SW 1271 (cell line): ENCODE results near the gene LHB.

Experiments
- DNase-seq, 2 experiments: peaks; one replicate each; lab custom pipeline; 2025; lab: John Stamatoyannopoulos, UW

LHB gene

DNA sequence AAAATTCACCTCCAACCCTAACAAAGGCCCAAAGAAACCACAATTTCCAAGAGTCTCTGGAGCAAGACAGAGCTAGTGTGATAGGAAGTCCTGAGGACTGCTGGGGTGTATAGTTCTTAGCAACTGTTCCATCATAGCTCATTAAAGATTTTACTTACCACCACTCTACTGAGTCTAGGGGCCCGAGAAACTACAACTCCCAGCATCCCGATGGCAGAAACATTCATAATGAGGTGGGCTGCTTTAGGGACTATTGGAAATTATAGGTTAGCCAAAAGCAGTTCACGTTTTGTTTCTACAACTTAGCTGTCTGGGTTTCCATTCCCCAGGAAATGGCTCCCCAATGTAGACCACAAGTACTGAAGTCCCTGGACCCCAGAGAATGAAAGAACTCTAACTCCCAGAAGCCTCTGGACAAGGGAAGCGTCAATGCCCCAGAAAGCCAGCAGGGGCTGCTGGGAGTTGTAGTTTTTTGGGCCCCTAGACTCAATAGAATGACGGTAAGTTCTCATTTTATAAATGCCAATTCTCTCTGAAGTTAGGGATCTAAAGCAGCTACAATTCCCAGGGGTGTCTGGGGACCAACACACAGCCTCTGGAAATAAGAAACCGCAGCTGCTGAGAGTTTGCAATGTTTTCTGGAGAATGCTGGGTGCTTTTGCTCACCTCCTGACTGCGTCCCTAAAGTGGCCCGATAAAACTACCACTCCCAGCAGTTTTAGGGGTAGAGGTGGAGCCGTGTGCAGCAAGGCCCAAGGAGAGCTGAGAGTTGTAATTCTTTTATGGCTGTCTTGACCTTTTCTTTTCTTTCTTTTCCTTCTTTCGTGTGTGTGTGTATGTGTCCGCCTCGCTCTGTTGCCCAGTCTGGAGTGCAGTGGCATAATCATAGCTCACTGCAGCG is 40.7 kb downstream of the LHB start:
- peak in 1 of 2 experiments; percentile 12 for DNase-seq

DNA sequence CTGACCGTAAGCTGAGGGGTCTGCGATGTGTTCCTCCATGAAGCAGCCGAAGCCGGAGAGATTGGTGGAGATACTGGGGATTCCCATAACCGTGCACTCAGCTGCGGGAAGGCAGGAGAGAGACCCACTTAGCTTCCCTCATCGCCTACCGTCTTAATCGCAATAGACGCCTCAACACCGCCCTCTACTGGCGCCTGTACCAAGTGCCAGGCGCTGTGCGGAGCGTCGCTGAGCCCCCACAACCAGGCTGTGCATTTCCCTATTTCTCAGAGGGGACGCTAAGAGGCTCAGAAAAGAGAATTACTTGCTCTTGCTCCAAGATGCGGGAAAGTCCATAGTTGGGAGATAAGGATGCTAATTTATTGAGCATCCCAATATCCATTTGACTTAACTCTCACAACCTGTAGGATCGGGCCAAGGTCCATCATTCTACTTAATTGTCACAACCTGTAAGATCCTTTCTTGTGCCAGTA is 45.9 kb downstream of the LHB start:
- peak in 1 of 2 experiments; percentile 20 for DNase-seq

DNA sequence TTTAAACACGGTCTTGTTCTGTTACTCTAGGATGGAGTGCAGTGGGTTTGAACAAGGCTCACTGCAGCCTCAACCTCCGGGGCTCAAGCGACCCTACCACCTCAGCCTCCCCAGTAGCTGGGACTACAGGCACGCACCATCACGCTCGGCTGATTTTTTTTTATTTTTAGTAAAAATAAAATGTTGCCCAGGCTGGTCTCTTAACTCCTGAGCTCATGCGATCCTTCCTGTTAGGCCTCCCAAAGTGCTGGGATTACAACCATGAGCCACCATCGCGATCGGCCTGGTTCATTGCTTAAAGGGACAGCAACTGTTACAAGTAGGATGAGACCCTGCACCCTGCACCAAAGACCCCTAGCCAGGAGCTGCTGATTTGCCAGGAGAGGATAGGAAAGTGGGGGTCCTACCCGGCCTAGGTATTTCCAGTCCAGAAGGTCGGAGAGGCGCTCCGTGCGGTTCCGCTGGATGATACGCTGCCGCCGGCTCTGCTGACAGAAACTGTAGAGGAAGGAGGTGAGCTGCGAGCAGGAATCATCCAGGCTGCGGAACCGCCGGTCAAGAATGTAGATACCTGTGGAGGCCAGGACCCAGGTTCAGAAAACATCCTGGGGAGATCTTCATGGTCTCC is 46.6 kb downstream of the LHB start:
- no peak for DNase-seq

DNA sequence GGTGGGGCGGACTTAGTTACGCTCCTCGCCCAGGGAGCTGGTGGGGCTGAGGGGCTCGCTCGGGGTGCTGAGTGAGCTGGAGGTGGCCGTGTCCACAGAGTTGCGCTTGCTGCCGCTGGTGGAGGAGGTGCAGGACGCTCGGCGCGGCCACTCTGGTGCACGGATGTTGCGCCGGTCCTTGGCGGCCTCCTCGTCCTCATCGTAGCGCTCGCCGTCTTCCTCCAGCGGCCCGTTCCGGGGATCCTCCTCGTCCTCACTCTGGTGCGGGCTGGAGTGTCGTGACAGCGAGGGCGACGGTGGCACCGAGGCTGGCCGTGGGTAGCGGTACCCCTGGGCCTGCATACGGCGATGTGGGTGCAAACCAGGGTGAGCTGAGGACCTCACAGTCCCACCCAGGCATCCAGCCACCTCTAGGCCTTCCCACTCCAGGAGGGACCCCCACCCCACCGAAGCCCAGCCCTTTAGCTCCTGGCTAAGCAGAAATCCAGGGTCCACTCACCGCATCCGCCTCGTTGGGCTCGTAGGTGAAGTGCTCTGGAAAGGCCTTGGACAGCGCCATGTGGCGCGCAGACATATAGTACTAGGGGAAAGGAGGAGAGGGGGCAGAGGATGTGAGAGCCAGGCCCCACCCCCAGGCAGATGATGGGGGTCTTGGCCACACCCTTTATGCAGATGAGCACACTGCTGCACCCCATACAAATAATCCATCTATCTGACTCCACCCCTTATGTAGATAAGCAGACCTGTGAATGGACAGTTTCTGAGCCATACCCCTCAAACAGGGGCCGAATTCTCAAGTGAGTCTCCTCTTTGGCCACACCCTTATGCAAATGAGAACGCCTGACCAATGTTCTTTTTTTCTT is 47.4 kb downstream of the LHB start:
- peak in 1 of 2 experiments; percentile 6 for DNase-seq

DNA sequence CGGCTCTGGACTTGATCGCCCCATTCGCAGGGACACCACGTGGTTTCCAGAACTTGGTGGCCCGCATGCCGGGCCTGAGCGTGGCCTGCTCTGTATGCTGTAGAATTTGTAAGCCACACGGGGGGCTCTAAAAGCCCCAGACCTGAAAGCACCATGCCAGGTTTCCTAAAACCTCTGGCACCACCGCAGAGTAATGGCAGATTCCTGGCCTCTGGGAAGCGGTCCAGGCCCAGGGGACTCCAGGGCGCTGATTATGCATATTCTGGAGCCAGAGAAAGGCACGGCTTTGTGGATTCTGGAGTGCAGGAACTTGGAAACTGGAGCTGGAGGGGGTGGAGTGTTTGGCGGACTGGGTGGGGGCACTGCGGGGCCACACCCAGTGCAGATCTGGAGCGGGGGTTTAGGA is 48.1 kb downstream of the LHB start:
- DNase-seq = no peak

DNA sequence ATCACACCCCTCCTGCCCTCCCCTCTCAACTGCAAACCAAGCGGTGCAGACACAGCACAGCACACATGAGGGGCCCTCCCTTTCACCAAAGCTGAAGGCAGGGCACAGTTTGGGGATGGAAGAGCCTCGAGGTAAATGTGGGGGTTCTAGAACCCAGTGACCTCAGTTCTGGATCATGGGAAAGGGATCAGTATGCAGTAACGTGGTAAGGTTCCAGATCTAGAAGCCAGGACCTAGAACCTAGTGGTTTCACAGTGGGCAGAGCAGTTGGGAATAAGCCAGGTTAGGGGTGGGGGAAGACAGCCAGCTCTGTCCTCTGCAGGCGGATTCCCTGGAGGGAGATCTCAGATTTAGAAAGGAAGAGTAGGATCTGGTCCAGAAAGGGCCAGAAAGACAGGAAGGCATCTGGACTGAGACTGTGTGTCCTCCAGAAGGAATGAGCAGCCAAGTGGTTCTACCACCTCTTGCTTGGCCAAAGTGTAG is 48.7 kb downstream of the LHB start:
- DNase-seq = no peak

DNA sequence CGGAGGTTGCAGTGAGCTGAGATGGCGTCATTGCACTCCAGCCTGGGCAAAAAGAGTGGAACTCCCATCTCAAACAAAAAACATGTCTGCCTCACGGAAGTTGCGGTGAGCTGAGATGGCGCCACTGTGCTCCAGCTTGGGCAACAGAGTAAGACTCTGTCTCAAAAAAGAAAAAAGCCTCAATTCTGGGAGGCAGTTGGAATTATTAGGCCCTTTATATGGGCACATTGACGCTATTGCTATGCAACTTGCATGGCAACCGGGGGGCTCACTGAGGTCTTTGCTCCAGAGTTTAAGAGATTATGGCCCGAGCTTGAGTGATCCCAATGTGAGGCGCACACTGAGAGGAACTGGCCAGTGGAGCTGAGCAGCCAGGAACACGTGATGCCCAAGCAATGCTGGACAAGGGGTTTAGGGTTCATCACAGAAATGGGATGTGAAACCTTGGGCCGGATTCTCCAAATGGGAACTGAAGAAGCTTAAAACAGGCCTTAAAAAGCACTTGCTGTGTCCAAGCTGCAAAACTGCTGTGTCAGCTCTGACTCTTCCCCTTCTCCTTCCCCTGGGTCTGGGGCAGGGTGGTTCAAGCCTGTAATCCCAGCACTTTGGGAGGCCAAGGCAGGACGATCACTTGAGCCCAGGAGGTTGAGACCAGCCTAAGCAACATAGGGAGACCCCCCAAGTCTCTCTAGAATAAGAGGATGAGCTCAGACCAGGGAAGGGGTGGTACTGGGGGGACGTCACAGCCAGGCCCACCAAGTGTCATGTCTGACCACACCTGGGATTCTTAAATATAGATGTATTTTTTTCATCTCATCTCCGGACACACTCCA is 49.3 kb downstream of the LHB start:
- no peak for DNase-seq

DNA sequence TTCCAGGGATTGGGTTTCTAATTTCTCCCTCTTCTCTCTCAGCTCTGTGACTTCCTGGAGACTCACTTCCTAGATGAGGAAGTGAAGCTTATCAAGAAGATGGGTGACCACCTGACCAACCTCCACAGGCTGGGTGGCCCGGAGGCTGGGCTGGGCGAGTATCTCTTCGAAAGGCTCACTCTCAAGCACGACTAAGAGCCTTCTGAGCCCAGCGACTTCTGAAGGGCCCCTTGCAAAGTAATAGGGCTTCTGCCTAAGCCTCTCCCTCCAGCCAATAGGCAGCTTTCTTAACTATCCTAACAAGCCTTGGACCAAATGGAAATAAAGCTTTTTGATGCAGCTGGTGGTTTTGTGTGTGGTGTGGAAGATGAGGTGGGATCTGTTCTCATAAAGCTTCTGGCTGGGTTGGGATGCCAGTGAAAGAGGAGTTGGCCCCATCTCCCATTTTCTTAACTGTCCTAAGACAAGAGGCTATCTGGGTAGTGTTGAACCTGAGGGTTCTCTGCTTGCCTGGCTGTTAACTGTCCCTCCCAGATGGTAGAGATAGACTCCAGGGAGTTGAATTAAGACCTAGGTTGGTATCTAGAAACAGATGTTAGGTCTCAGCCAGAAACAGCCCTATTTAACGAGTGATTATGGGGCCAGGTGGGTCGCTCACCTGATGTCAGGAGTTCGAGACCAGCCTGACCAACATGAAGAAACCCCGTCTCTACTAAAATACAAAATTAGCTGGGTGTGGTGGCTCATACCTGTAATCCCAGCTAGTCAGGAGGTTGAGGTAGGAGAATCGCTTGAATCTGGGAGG is 50.1 kb downstream of the LHB start:
- no peak for DNase-seq
